ENCODE measurements around the gene CLCA2. TPM values are rescaled to one million over a fixed set of nuclear protein-coding genes. Genes with fewer than 3 reads are reported as not detected.

The CLCA2 gene
- total RNA-seq, 1 donor from 2014 or later: not detected

DNA sequence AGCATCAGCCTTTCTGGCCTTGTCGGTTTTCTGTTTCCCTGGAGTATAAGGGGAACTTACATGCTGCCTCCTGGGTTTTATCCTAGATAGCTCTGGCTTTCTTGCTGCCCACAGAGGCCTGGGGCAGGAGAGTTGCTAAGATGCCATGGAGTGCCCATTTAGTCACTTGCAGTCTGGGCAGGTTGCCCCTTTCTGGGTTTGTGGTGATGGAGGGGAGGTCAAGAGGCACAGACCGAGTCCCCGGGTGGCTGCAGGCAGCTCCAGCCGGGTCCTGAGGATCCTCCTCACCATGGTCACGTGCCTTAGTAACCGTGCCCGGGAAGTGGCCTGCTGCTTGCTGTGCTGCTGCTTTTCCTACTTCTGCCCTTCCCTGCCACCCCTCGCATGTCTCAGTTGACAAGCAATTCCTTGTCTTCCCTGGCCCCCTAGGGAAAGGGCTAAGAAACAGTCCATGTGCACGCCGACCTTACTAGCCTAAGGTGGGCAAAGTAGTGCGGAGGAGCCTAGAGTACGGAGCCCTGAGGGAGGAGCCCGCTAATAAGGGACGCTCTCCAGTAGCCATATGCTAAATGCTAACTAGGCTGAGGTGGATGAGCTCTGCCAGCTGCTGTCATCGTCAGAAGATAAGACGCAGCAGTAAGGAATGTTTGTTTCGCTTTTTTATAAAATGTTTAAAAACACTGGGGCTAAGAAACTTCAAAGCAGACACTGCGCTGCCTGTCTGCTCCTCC, 79.6 kb downstream of the CLCA2 start:
- intact Hi-C loops (cut with DNase I): loop anchor here (5.0 to 10.0 kb wide), 3 partner anchors 121 to 581 kb away; partner anchors contain the start of gene SH3GLB1
- DNase-seq (ENCODE audit: low spot score): peak; percentile 84

DNA sequence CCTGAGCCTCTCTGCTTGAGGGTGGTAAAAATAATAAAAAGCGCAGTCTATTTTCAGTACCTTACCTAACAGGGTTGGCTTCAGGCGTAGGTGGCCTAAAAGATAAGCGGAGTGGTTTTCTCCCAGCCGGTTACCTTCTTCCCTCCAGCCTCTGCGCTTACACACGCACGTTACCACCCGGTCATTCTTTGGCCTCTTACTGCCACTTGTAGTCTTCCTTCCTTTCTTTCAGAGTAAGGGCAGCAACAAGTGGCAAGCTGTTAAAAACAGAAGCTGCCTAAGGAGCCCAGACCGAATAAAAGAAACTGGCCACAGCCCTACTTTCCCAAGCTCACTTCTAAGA, 80.1 kb downstream of the CLCA2 start:
- no peak for DNase-seq (ENCODE audit: low spot score)
- intact Hi-C loops (cut with DNase I): loop anchor here (5.0 to 10.0 kb wide), 3 partner anchors 122 to 581 kb away; partner anchors contain the start of gene SH3GLB1

DNA sequence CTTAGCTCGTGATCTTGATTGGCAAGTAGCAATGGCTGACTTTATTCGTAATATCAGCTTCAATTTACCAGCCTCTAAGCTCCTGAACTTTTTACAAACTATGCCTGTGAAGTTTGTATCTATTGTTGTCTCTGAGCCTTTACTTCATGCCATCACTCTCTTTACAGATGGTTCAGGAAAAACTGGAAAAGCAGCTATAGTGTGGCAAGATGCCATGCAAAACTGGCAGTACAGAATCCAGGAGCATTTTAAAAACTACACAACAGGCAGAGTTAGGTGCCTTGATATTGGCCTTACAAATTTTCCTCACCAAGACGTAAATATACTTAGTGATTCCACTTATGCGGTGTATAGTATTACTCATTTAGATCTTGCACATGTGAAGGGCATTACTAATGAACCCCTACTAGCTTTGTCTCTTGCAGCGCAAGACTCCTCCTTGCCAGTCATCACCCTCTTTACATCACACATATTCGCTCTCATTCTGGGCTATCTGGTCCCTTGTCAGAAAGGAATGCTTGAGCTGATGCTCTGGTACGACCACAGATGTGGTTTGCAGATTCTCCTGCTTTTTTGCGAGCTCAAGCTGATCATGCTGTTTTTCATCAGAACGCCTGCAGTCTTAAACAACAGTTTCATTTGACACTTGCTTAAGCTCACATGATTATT, 81.1 kb downstream of the CLCA2 start:
- intact Hi-C loops (cut with DNase I): loop anchor here (5.0 to 10.0 kb wide), 4 partner anchors 33 to 580 kb away; partner anchors contain the start of gene SH3GLB1
- no peak for DNase-seq (ENCODE audit: low spot score)

DNA sequence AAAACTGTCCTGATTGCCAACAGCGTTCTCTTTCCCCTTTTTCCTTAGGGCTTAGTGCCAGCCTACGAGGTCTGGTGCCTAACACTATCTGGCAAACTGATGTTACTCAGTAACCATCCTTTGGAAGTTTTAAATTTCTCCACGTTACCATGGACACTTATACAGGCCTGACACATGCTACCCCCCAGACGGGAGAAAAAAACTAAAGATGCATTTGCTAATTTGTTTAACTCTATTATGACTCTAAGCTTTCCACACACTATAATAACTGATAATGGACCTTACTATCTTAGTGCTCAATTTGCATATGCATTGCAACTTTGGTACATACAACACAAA, 81.6 kb downstream of the CLCA2 start:
- no peak for DNase-seq (ENCODE audit: low spot score)
- intact Hi-C loops (cut with DNase I): loop anchor here (5.0 to 10.0 kb wide), 3 partner anchors 33 to 579 kb away; partner anchors contain the start of gene SH3GLB1

Other genes with a start within 250 kb of the CLCA2 start
- gene ODF2L, start 27.8 kb upstream of the CLCA2 start, total RNA-seq: 12.1 TPM
- not detected for gene CLCA1, start 44.8 kb downstream of the CLCA2 start, total RNA-seq
- 0.13 TPM for gene CLCA4, start 122.9 kb downstream of the CLCA2 start, total RNA-seq

All from cardiac septum (tissue), 1 donor.